B cell (primary cell): ENCODE data around the gene ALKAL2. TPM values are rescaled to one million over a fixed set of nuclear protein-coding genes. Genes with fewer than 3 reads are reported as not detected.

Experiments used
- ATAC-seq: fragments of 200-7000 bp; cut with Tn5 transposase; one replicate; pipeline ENCODE4 v1.10.0; 2021; ENCODE audit warnings: low read depth, mild to moderate bottlenecking, moderate number of reproducible peaks, moderate library complexity
- CTCF ChIA-PET: fragments of 350-600 bp; sonication (Branson Sonifier 250); formaldehyde crosslinking; loops from one replicate; lab custom pipeline; 2021; ENCODE audit warnings: antibody characterized with exemption, inconsistent platforms; lab: Charles Lee
- POLR2A ChIA-PET: fragments of 350-600 bp; sonication (Branson Sonifier 250); formaldehyde crosslinking; loops from one replicate; lab custom pipeline; 2021; ENCODE audit warnings: antibody characterized with exemption; lab: Charles Lee
- DNase-seq: peaks from one replicate; pipeline ENCODE4 v3.0.0; 2013
- H2AFZ ChIP-seq: 2 replicates; pipeline ENCODE4 v1.6.1; 2012; ENCODE audit warnings: mild to moderate bottlenecking, low read depth, low read length; ENCODE audit not compliant: insufficient read depth, poor library complexity, severe bottlenecking
- H3K27ac ChIP-seq, 2 donors: 1 replicate in 1 of 2; 2 replicates in 1 of 2; pipeline ENCODE4 v1.5.1; 2012 to 2013; ENCODE audit warnings: low read length in 2 of 2, mild to moderate bottlenecking in 2 of 2, moderate library complexity in 1 of 2
- H3K27me3 ChIP-seq, 4 experiments: fragments of 200-600 bp in 1 of 4; sonication (generic) in 1 of 4; replicated peaks in 1 of 4; 1 replicate in 2 of 4; 2 replicates in 2 of 4; pipeline versions ENCODE4 v1.6.1 to v1.7.0; 2013 to 2016; ENCODE audit warnings: low read length in 3 of 4, mild to moderate bottlenecking in 2 of 4, mixed read lengths in 1 of 4, moderate library complexity in 1 of 4; ENCODE audit not compliant: insufficient read depth in 4 of 4, control insufficient read depth in 3 of 4; ENCODE audit errors: control extremely low read depth in 1 of 4
- H3K36me3 ChIP-seq, 2 experiments: replicated peaks in 1 of 2; 1 replicate in 1 of 2; 2 replicates in 1 of 2; pipeline versions ENCODE4 v1.6.1 to v1.7.1; 2013; ENCODE audit warnings: low read length in 1 of 2; ENCODE audit not compliant: insufficient read depth in 2 of 2, control insufficient read depth in 1 of 2; ENCODE audit errors: control extremely low read depth in 1 of 2, extremely low read depth in 1 of 2
- H3K4me1 ChIP-seq, 2 donors: fragments of 200-600 bp in 1 of 2; sonication (generic) in 1 of 2; 1 replicate in 1 of 2; 2 replicates in 1 of 2; pipeline versions ENCODE4 v1.5.1 to v1.6.1; 2013 to 2017; ENCODE audit warnings: low read length in 2 of 2; ENCODE audit not compliant: control insufficient read depth in 2 of 2, insufficient read depth in 2 of 2
- H3K4me2 ChIP-seq: replicated peaks from 2 replicates; pipeline ENCODE3; 2012; ENCODE audit warnings: mild to moderate bottlenecking, low read depth, low read length; ENCODE audit not compliant: poor library complexity, severe bottlenecking
- H3K4me3 ChIP-seq, 5 experiments: fragments of 200-600 bp in 1 of 5; sonication (generic) in 1 of 5; 1 replicate in 3 of 5; 2 replicates in 2 of 5; pipeline versions ENCODE4 v1.5.1 to v1.7.0; 2011 to 2016; ENCODE audit warnings: low read length in 4 of 5, mild to moderate bottlenecking in 4 of 5, low read depth in 2 of 5, control low read depth in 1 of 5, moderate library complexity in 1 of 5; ENCODE audit not compliant: insufficient read depth in 1 of 5; ENCODE audit errors: control extremely low read depth in 1 of 5, extremely low read depth in 1 of 5
- H3K79me2 ChIP-seq: fragments of 200-600 bp; sonication (generic); one replicate; pipeline ENCODE4 v1.6.0; 2016; ENCODE audit warnings: low read length; ENCODE audit not compliant: control insufficient read depth, insufficient read depth
- H3K9ac ChIP-seq: fragments of 200-600 bp; sonication (generic); 2 replicates; pipeline ENCODE4 v1.6.1; 2017; ENCODE audit warnings: mild to moderate bottlenecking, low read length, moderate library complexity
- H3K9me3 ChIP-seq, 3 donors: one replicate each; pipeline versions ENCODE4 v1.6.1 to v1.7.1; 2013; ENCODE audit warnings: low read length in 2 of 3; ENCODE audit not compliant: control insufficient read depth in 2 of 3, insufficient read depth in 1 of 3; ENCODE audit errors: control extremely low read depth in 1 of 3
- H4K20me1 ChIP-seq: 2 replicates; pipeline ENCODE4 v1.6.0; 2012; ENCODE audit warnings: mild to moderate bottlenecking, low read length; ENCODE audit not compliant: insufficient read depth, control insufficient read depth, poor library complexity, severe bottlenecking
- H3K27ac Mint-ChIP-seq: one replicate; pipeline ENCODE4 v1.8.0; 2021; ENCODE audit warnings: mixed read lengths
- H3K27me3 Mint-ChIP-seq: one replicate; pipeline ENCODE4 v1.8.0; 2021; ENCODE audit warnings: mixed read lengths
- H3K4me1 Mint-ChIP-seq: one replicate; pipeline ENCODE4 v1.8.0; 2021; ENCODE audit warnings: mixed read lengths
- H3K4me3 Mint-ChIP-seq: one replicate; pipeline ENCODE4 v1.8.0; 2021; ENCODE audit warnings: mixed read lengths
- H3K9me3 Mint-ChIP-seq: one replicate; pipeline ENCODE4 v1.8.0; 2022; ENCODE audit warnings: mixed read lengths; ENCODE audit not compliant: insufficient read depth
- EZH2 ChIP-seq: IDR thresholded peaks from 2 replicates; pipeline ENCODE4 v1.6.1; 2012; ENCODE audit warnings: borderline replicate concordance, low read depth, mild to moderate bottlenecking, moderate library complexity, low read length; ENCODE audit not compliant: insufficient read depth, poor library complexity, severe bottlenecking
- WGBS: methylation state at CpG from one replicate; pipeline ENCODE4 v1.1.5; 2013; ENCODE audit warnings: missing lambda C conversion rate; ENCODE audit not compliant: insufficient coverage; 5-methylcytosine and 5-hydroxymethylcytosine counted together
- intact Hi-C: fragments of 100-400 bp; cut with micrococcal nuclease; formaldehyde crosslinking; loops from one replicate; pipeline ENCODE4 v1.10.0; 2022
- polyA plus RNA-seq: library from polyadenylated mRNA; depleted of rRNA; stranded (reverse); fragments of >200 nt; gene quantifications from 2 replicates; pipeline ENCODE4 v1.2.3, GENCODE V29; 2012
- total RNA-seq, 2 donors: library from RNA; stranded (reverse); fragments of 120-200 nt in 1 of 2; gene quantifications; 1 replicate in 1 of 2; 2 replicates in 1 of 2; pipeline versions ENCODE4 v1.2.3 to v1.2.4, GENCODE V29; 2013 to 2022
- TF ChIP-seq, protein P1 (sequence below): fragments of 200-600 bp; IDR thresholded peaks from one replicate; pipeline ENCODE4 v1.8.0; 2022; ENCODE audit warnings: antibody characterized with exemption, mild to moderate bottlenecking

ALKAL2 gene
- total and polyA plus RNA-seq, 2 donors (not counting 1 experiment from before 2014, with no cell fraction given): 0.79 to 5.3 TPM

DNA sequence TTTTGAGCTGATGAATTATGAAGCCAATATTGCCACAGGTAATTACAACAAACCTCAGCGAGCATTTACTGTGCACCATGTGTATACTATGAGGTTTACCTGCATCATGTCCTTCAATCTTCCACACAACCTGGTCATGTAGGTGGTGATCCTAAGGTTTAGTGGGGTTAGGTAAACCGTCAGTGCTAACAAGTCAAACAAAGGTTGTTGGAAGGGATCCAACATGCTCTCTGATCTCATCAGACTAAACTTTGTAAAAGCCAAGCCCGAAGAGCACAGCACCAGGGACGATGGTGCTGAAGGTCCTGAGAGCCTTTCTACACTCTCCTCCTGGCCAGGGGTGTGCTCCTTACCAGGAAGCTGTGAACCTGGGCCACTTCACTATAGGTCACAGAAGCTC lies 53.5 kb downstream of the ALKAL2 start:
- Histone ChIP-seq H4K20me1 (no peaks in the 10 kb centered on the region), H3K4me2 (no peak overlapping the region), H3K9ac (no peak overlapping the region), H2AFZ (no peak overlapping the region), H3K27me3 (no peaks in the 10 kb centered on the region), H3K9me3 (no peaks in the 10 kb centered on the region), H3K4me1 (no peaks in the 10 kb centered on the region), H3K4me3 (no peak overlapping the region), H3K79me2 (no peaks in the 10 kb centered on the region), H3K27ac (no peak overlapping the region), H3K36me3 (peaks cover 7 to 15% of the 10 kb centered on the region in 2 experiments)
- no peak overlapping the region for H3K27ac Mint-ChIP-seq
- no peaks in the 10 kb centered on the region for H3K4me1 Mint-ChIP-seq
- 89% methylated on average over 3 of the region's 4 CpGs for WGBS
- no peak for ATAC-seq
- CTCF ChIA-PET: interaction anchor here (1.8 kb wide), 1 partner anchor 12 kb away, joined by 6 read pairs; no protein-coding TSS in a partner anchor
- POLR2A ChIA-PET: no interaction called here
- TF ChIP-seq, protein P1, sequence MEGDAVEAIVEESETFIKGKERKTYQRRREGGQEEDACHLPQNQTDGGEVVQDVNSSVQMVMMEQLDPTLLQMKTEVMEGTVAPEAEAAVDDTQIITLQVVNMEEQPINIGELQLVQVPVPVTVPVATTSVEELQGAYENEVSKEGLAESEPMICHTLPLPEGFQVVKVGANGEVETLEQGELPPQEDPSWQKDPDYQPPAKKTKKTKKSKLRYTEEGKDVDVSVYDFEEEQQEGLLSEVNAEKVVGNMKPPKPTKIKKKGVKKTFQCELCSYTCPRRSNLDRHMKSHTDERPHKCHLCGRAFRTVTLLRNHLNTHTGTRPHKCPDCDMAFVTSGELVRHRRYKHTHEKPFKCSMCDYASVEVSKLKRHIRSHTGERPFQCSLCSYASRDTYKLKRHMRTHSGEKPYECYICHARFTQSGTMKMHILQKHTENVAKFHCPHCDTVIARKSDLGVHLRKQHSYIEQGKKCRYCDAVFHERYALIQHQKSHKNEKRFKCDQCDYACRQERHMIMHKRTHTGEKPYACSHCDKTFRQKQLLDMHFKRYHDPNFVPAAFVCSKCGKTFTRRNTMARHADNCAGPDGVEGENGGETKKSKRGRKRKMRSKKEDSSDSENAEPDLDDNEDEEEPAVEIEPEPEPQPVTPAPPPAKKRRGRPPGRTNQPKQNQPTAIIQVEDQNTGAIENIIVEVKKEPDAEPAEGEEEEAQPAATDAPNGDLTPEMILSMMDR: no peak
- no peak for TF ChIP-seq EZH2
- H3K27me3 Mint-ChIP-seq: no peaks in the 10 kb centered on the region
- no peak overlapping the region for H3K4me3 Mint-ChIP-seq
- no peak for DNase-seq
- H3K9me3 Mint-ChIP-seq: no peaks in the 10 kb centered on the region
- intact Hi-C loops: no loop called here

DNA sequence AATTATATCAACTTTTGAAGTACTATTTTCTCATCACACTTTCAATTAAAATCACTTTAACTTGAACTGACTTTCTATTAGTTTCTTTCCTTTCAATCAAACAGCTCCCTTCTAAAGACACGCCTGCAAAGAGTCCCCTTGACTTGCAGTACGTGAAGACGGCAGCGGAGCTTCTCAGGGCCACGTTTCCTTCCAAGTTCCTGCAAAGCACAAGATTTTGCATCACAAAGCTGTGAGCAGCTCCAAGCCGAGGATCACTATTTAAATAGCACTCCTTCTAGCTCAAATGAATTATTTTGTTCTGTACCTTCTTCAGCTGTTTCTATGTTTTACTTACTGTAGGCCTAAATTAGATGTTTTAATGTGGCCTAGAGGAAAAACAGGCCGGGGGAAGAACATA lies 54.9 kb downstream of the ALKAL2 start:
- no peaks in the 10 kb centered on the region for H3K27me3 ChIP-seq
- no peaks in the 10 kb centered on the region for H4K20me1 ChIP-seq
- ATAC-seq: no peak
- no peak overlapping the region for H3K4me3 Mint-ChIP-seq
- intact Hi-C loops: no loop called here
- no peaks in the 10 kb centered on the region for H3K4me1 ChIP-seq
- H3K36me3 ChIP-seq: peaks cover 7 to 19% of the 10 kb centered on the region in 2 experiments
- ChIA-PET CTCF (no interaction called here), POLR2A (no interaction called here)
- no peaks in the 10 kb centered on the region for H3K79me2 ChIP-seq
- no peaks in the 10 kb centered on the region for H3K27me3 Mint-ChIP-seq
- no peak overlapping the region for H3K4me3 ChIP-seq
- H3K4me1 Mint-ChIP-seq: no peaks in the 10 kb centered on the region
- TF ChIP-seq, protein P1: no peak
- TF ChIP-seq EZH2: no peak
- H3K27ac Mint-ChIP-seq: no peak overlapping the region
- no peak overlapping the region for H3K27ac ChIP-seq
- no peak for DNase-seq
- no peaks in the 10 kb centered on the region for H3K9me3 Mint-ChIP-seq
- 98% methylated on average over 5 of the region's 7 CpGs for WGBS
- H3K4me2 ChIP-seq: no peak overlapping the region
- H3K9me3 ChIP-seq: no peaks in the 10 kb centered on the region
- H3K9ac ChIP-seq: no peak overlapping the region
- H2AFZ ChIP-seq: no peak overlapping the region
